SK-N-SH treated with all-trans-retinoic acid at 6 μM for 48 hours (cell line): ENCODE results near the gene PCDHGC3.

Source experiments
- BACH2 ChIP-seq: fragments of 250-450 bp; sonication (Bioruptor Pico); IDR thresholded peaks from 2 replicates; pipeline ENCODE4 v1.9.0; 2021; ENCODE audit warnings: mild to moderate bottlenecking, borderline replicate concordance
- PPARA ChIP-seq: fragments of 250-450 bp; sonication (Bioruptor Pico); IDR thresholded peaks from 2 replicates; pipeline ENCODE4 v1.5.0; 2020; ENCODE audit warnings: mild to moderate bottlenecking, borderline replicate concordance
- ZNF70 ChIP-seq: fragments of 450-650 bp; formaldehyde crosslinking; IDR thresholded peaks from 2 replicates; pipeline ENCODE4 v1.5.0; 2020; ENCODE audit warnings: mild to moderate bottlenecking, moderate library complexity

Gene PCDHGC3

DNA sequence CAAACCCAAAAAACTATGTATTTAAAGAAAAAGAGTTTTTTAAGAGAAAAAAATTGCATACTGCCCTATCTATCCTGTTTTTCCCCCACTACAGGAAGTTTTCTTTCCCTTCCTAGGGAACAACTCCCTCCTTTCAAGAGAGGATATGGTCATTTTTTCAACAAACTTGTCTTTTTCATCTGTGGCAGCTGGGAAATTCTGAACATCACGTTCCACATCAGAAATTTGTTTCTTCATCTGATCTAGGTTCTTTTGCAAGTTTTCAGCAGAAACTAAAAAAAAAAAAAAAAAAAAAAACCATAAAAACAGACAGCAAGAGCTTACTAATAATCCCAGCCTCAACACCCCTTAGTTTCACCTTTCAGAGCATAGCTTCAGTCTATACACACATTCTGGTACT is 51.7 kb downstream of the PCDHGC3 start (continued):
- no peak for TF ChIP-seq ZNF70 (CRISPR knock-in tag)
- no peak for TF ChIP-seq PPARA (CRISPR knock-in tag)
- no peak for TF ChIP-seq BACH2
- TF ChIP-seq, all 23 proteins: peak for 0
